Omental fat pad (tissue), 4 donors: ENCODE results near the gene CD53. TPM values are rescaled to one million over a fixed set of nuclear protein-coding genes. Genes with fewer than 3 reads are reported as not detected.

Experiments
- ATAC-seq: fragments of 150-250 bp; one replicate; pipeline ENCODE4 v1.9.1; 2016; ENCODE audit warnings: mild to moderate bottlenecking, moderate library complexity; ENCODE audit not compliant: low FRiP score
- DNase-seq: peaks from one replicate; pipeline ENCODE4 v3.0.0-alpha.2; 2019; ENCODE audit warnings: low spot score
- total RNA-seq, 4 donors: library from RNA; depleted of rRNA; stranded (reverse); fragments of >200 nt; gene quantifications; one replicate each; pipeline ENCODE4 v1.1.0, GENCODE V29; 2016
- TF ChIP-seq, protein P1 (sequence below), 3 donors: fragments of 450-650 bp; IDR thresholded peaks; one replicate each; pipeline ENCODE4 v1.5.1; 2016 to 2017; ENCODE audit warnings: antibody characterized with exemption in 3 of 3, mild to moderate bottlenecking in 3 of 3, moderate library complexity in 2 of 3

The CD53 gene
- total RNA-seq, 4 donors from 2014 or later: 58.8 to 204 (median 95.3) TPM

DNA sequence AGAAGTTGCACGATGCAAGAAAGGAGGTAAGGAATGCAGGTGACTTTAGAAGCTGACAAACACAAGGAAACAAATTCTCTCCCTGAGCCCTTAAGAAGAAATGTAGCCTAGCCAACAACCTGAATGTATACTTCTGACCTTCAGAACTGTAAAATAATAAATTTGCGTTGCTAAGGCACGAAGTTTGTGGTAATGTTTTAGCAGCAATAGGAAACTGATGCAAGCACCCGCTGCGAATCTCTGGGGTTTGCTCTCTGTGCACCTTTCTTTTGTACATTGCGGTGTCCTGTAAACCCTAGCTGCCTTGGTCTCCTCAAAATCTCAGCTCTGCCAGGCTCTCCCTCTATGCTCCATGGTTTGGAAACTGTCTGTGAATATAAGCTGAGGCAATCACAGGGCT, 15.1 kb downstream of the CD53 start:
- TF ChIP-seq, protein P1, sequence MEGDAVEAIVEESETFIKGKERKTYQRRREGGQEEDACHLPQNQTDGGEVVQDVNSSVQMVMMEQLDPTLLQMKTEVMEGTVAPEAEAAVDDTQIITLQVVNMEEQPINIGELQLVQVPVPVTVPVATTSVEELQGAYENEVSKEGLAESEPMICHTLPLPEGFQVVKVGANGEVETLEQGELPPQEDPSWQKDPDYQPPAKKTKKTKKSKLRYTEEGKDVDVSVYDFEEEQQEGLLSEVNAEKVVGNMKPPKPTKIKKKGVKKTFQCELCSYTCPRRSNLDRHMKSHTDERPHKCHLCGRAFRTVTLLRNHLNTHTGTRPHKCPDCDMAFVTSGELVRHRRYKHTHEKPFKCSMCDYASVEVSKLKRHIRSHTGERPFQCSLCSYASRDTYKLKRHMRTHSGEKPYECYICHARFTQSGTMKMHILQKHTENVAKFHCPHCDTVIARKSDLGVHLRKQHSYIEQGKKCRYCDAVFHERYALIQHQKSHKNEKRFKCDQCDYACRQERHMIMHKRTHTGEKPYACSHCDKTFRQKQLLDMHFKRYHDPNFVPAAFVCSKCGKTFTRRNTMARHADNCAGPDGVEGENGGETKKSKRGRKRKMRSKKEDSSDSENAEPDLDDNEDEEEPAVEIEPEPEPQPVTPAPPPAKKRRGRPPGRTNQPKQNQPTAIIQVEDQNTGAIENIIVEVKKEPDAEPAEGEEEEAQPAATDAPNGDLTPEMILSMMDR (IDR thresholded peaks at IDR 0.05): no peak
- ATAC-seq: no peak
- DNase-seq: no peak

DNA sequence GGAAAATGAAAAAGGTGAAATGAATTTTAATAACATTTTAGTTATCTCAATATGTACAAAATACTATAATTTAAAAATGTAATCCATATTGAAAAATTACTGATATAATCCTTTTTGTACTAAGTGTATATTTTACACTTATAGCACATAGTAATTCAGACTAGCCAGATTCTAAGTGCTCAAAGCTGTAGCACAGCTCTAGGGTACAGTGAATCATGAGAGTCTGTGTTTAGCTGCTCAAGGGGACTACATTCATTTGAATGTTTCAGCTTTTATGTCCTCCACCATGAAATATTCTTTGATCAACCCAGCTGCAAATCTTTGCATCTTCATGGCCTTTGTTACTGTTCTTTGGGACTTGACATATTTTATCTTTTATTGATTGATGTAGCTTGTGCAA, 15.7 kb downstream of the CD53 start:
- DNase-seq (no peak), ATAC-seq (no peak)

DNA sequence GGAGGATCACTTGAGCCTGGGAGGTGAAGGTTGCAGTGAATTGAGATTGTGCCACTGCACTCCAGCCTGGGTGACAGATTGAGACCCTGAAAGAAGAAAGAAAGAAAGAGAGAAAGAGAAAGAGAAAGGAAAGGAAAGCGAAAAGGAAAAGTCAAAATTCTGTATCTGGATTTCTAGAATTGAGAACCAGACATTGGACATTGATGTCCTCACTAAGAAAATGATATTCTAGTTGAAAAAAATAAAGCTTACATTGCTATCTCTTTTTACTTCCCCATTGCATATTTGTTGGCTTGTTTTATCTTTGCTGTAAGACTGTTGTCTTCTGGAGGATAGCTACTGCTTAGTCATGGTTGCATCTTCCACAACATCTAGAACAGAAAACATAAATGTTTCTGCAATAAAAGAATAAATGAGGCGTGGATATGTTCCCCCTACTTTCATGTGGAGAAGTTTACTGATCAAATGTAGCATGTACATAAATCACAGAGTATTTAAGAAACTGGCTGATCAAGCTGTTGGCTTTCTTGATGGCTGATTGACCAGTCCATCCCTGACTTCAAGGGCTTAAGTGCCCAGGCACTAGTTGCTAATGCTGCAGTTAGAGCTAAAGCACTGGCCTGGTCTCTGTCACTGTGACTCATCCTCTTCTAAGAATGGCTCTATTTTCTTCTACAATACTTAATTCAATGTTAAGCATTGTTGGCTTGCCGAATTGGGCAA, 17.7 kb downstream of the CD53 start:
- no peak for ATAC-seq
- no peak for DNase-seq
- TF ChIP-seq, protein P1 (IDR thresholded peaks at IDR 0.05): no peak

More for the DNA sequence above, 15.7 kb downstream of the CD53 start:
- TF ChIP-seq, protein P1 (IDR thresholded peaks at IDR 0.05): no peak

DNA sequence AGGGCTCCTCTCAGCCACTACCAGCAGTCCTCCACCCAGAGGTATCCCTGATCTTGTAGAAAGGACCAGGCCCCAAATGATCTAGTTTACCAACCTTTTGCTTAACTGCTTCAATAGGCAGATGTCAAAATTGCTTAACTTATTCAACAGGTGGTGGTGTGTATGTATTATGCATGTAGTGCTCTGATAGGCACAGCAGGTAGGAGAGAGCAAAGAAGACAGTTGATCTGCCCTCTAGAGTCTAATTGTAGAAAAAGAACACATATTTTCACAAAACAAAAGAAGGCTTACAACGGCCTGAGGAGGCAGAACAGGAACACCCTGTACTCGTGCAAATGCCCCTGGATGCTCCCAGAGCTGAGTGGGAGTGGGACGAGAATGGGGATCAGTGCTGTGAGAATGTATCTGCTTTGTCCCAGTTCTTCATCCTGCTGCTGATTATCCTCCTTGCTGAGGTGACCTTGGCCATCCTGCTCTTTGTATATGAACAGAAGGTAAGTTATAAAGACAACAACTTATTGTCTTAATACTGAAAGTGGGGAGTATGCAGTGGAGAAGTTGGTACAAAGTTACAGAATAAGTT, 21.1 kb downstream of the CD53 start:
- no peak for ATAC-seq
- no peak for DNase-seq
- TF ChIP-seq, protein P1 (IDR thresholded peaks at IDR 0.05): no peak

DNA sequence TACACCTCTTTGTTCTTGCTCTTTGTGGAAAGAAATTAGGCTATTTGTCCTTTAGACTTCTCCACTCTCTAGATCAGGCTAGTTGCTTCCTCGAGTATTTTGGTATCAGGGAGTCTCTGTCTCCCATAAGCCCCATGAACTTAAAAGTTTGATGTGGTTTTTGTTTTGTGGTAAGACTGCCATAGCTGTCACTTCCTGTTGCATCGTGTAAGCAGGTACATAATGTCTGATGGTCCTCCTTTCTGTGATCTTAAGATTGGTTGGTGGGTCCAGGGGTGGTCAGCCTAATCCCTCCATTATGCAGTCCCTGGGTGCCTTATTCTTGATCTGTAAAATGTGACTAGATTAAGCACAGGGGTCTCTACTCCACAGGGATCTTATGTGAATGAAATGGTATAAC, 23.1 kb downstream of the CD53 start:
- no peak for DNase-seq
- no peak for ATAC-seq
- TF ChIP-seq, protein P1 (IDR thresholded peaks at IDR 0.05): no peak

DNA sequence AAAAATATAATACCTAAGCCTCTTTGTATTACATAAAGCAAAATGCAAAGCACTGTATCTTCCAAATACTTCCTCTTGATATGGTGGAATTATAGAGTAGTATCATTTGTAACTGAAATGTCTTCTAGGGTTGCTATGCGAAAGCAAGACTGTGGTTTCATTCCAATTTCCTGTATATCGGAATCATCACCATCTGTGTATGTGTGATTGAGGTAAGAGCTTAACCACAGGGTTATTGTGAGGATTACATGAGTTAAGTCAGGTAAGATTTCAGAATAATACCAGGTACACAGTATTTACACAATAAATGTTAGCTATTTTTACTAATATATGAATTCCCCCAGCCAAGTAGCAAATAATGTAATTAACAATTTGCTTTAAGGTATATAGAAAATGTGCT, 24.7 kb downstream of the CD53 start:
- DNase-seq (no peak), ATAC-seq (no peak)
- TF ChIP-seq, protein P1 (IDR thresholded peaks at IDR 0.05): no peak
